Cardiac muscle cell (in vitro differentiated cells and primary cell): ENCODE measurements around the gene CACNA2D2. TPM values are rescaled to one million over a fixed set of nuclear protein-coding genes. Genes with fewer than 3 reads are reported as not detected.

ENCODE experiments used
- DNase-seq, 2 donors: peaks; one replicate each; pipeline versions ENCODE4 v3.0.0 to v3.0.0-alpha.2; 2010 to 2017; ENCODE audit warnings: low read depth in 1 of 2, low spot score in 1 of 2
- H3K27ac ChIP-seq: fragments of 200-600 bp; sonication (generic); 2 replicates; pipeline ENCODE4 v1.5.1; 2016
- H3K27me3 ChIP-seq: fragments of 200-600 bp; sonication (generic); 2 replicates; pipeline ENCODE4 v1.6.0; 2016; ENCODE audit warnings: control low read depth
- H3K36me3 ChIP-seq: fragments of 200-600 bp; sonication (generic); 2 replicates; pipeline ENCODE4 v1.5.1; 2016; ENCODE audit warnings: control low read depth
- H3K4me1 ChIP-seq: fragments of 200-600 bp; sonication (generic); 2 replicates; pipeline ENCODE4 v1.8.1; 2017; ENCODE audit warnings: low read depth, mild to moderate bottlenecking, mixed run types
- H3K4me3 ChIP-seq: fragments of 200-600 bp; sonication (generic); 2 replicates; pipeline ENCODE4 v1.5.1; 2016; ENCODE audit warnings: mild to moderate bottlenecking
- H3K9me3 ChIP-seq: fragments of 200-600 bp; sonication (generic); 2 replicates; pipeline ENCODE4 v1.5.1; 2017; ENCODE audit warnings: low read depth, mild to moderate bottlenecking, control low read depth
- CTCF ChIP-seq: IDR thresholded peaks from 2 replicates; pipeline ENCODE4 v1.5.1; 2012; ENCODE audit warnings: low read depth, mild to moderate bottlenecking, low read length
- polyA plus RNA-seq: library from polyadenylated mRNA; unstranded; fragments of >200 nt; fragmentation: Nextera tagmentation; extraction: Ambion mirVana; gene quantifications from 2 replicates; pipeline ENCODE4 v1.2.1, GENCODE V29; 2016
- total RNA-seq: library from RNA; depleted of rRNA; stranded (reverse); fragments of >200 nt; gene quantifications from 2 replicates; pipeline ENCODE4 v1.2.3, GENCODE V29; 2016

CACNA2D2 gene
- total and polyA plus RNA-seq, 2 experiments from 2014 or later: 5.4 to 8.7 TPM

GRCh38 chr3:50531201-50531600 is 27.8 kb upstream of the CACNA2D2 start:
- no peak overlapping the region for H3K4me3 ChIP-seq
- no peaks in the 10 kb centered on the region for H3K36me3 ChIP-seq
- H3K27ac ChIP-seq: no peak overlapping the region
- TF ChIP-seq CTCF: no peak
- no peaks in the 10 kb centered on the region for H3K9me3 ChIP-seq
- no peaks in the 10 kb centered on the region for H3K4me1 ChIP-seq
- H3K27me3 ChIP-seq: peaks cover 30% of the 10 kb centered on the region
- DNase-seq: no peak

DNA sequence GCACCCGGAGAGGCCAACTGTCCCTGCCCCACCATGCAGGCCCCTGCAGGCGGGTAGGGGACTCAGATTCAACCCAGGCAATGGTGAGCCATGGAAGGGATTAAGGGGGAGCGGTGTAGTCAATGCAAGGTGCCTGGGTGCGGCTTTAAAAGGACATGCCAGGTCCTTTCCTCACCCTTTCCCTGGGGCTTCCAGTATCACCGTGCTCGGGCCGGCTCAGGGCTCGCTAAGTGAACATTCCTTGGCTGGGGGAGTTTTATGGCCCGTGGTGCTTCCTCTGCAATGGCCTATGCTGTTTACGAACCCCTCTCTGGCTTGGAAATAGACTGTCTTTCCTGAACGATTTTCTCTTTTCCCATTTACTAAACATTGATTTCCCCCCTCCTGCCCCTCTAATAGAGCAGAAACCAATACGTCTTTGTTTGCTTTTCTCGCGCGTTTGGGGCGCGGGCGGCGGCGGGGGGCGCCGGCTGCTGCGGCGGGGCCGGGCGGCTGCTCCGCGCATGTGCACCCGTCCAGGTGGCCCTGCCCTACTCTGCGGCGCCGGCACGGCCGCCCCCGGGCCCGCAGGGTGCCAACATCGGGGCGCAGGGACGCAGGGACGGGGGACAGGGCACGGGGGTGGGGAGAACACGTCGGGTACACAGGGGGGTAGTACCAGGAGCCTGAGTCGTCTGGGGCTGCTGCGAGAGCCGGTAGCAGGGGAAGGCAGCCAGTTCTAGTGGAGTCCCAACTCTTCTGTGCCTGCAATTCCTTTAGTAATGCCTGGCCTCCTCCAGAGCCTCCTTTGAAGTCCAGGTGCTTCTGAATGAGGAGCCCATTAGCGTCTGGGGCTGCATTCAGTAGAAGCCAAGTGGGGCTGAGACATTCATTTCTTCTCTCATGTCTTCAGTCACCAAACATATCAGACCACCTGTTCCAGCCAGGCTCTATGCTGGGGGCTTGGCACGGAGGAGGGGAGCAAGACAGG is 26.9 kb upstream of the CACNA2D2 start:
- Histone ChIP-seq H3K4me1 (no peaks in the 10 kb centered on the region), H3K4me3 (no peak overlapping the region), H3K36me3 (no peaks in the 10 kb centered on the region), H3K27ac (no peak overlapping the region), H3K9me3 (no peaks in the 10 kb centered on the region), H3K27me3 (peaks cover 30% of the 10 kb centered on the region)
- TF ChIP-seq CTCF: no peak
- DNase-seq: no peak

GRCh38 chr3:50525987-50526386 is 22.6 kb upstream of the CACNA2D2 start:
- no peaks in the 10 kb centered on the region for H3K4me1 ChIP-seq
- H3K27ac ChIP-seq: no peak overlapping the region
- no peaks in the 10 kb centered on the region for H3K9me3 ChIP-seq
- H3K4me3 ChIP-seq: no peak overlapping the region
- DNase-seq: peak; percentile 57 to 89
- no peak for TF ChIP-seq CTCF
- no peaks in the 10 kb centered on the region for H3K36me3 ChIP-seq
- peaks cover 21% of the 10 kb centered on the region for H3K27me3 ChIP-seq

DNA sequence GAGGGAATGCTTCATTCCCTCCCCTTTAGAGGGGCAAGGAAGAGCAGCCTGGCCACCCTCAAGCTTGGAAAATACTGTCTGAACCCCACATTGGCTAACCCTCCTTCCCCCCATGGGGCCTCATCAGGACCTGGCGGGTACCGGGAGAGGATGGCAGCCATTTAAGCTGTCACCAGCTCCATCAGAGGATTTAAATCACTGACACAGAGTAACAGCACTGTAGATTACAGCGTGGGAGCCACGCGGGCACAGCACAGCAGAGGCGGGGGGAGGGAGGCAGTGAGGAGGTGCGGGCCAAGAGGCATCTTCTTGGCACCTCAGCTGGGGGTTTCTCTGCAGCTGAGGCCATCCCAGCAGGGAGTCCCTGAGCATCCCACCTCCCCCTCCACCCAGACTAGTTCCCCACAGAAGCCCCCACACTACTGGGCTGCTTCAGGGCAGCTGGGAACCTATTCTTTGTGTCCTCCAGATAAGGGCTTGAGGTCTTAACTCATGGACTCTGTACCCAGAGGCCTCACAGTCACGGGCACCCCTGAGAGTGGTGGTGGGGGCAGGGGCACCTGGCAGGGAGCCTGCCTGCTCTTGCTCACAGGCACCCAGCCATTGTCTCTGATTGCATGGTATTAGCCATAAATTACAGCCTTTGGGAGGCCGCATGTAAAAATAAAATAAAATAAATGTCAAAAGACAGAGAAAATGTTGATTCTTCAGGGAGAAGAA is 21.9 kb upstream of the CACNA2D2 start:
- H3K27ac ChIP-seq: no peak overlapping the region
- no peak for DNase-seq
- no peaks in the 10 kb centered on the region for H3K36me3 ChIP-seq
- H3K4me3 ChIP-seq: no peak overlapping the region
- H3K9me3 ChIP-seq: no peaks in the 10 kb centered on the region
- TF ChIP-seq CTCF: no peak
- H3K4me1 ChIP-seq: no peaks in the 10 kb centered on the region
- H3K27me3 ChIP-seq: peaks cover 15% of the 10 kb centered on the region

- H3K27ac ChIP-seq: no peak overlapping the region
- no peaks in the 10 kb centered on the region for H3K4me1 ChIP-seq
- no peaks in the 10 kb centered on the region for H3K36me3 ChIP-seq
- no peak for DNase-seq
- no peak for TF ChIP-seq CTCF
- H3K9me3 ChIP-seq: no peaks in the 10 kb centered on the region
- H3K4me3 ChIP-seq: no peak overlapping the region
- H3K27me3 ChIP-seq: peaks cover 9% of the 10 kb centered on the region
Observed at GRCh38 chr3:50524746-50525145, 21.3 kb upstream of the CACNA2D2 start.
